ENCODE data around the gene IFITM5.
"Not testable (repeated sequence)": the region's sequence is repeated elsewhere in the genome, so short reads cannot be mapped to it uniquely, and the experiment has no call there.

Gene IFITM5

DNA sequence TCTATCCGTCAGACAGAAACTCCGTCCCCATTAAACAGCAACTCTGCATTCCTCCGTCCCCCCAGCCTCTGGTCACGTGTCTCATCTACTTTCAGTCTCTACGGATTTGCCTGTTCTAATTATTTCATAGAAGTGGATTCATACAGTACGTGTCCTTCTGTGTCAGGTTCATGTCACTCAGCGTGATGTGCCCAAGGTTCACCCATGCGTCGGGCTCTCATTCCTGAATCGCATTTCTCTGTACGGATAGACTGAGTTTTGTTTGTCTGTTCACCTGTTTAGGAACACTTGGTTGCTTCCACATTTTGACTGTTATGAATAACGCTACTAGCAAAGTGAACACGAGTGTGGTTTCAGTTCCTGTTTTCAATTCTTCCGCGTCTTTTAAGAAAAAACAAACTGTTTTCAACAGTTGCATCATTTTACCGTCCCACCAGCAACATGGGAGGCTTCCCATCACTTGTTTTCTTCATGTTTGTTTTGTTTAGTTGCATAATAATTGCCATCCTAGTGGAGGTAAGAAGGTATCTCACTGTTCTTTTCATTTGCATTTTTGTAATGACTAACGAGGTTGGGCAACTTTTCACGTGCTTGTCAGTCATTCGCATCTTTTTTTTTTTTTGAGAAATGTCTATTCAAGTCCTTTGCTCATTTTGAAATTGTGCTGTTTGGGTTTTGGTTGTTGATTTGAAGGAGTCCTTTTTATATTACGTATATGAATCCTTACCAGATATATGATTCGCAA is 30.0 kb downstream of the IFITM5 start:
- POLR2A ChIA-PET, result no interaction called here
- Histone ChIP-seq H3K4me3 (ENCODE audit: low read depth, low read length) (no peak overlapping the region), H3K27ac (ENCODE audit: extremely low read depth, low read depth, low read length) (no peak overlapping the region), H3K9me3 (ENCODE audit: control insufficient read depth, insufficient read depth, low read depth, low read length) (no peaks in the 10 kb centered on the region), H3K4me1 (ENCODE audit: control insufficient read depth, insufficient read depth, low read length) (no peaks in the 10 kb centered on the region), H3K36me3 (ENCODE audit: control insufficient read depth in 2 of 2, insufficient read depth in 1 of 2, low read length in 2 of 2) (no peaks in the 10 kb centered on the region)
- TF ChIP-seq ZNF76 (tag by site-specific recombination; IDR thresholded peaks at IDR 0.05; ENCODE audit: borderline replicate concordance, low read depth) (no peak), ZNF214 (tag by site-specific recombination; IDR thresholded peaks at IDR 0.05; ENCODE audit: borderline replicate concordance) (no peak), ZEB2 (tag by site-specific recombination; IDR thresholded peaks at IDR 0.05) (no peak), SCRT2 (tag by site-specific recombination; IDR thresholded peaks at IDR 0.05) (no peak), KLF9 (tag by site-specific recombination; IDR thresholded peaks at IDR 0.05; ENCODE audit: low read depth) (no peak), ZNF621 (tag by site-specific recombination; IDR thresholded peaks at IDR 0.05) (no peak), ZFHX2 (tag by site-specific recombination; conservative IDR thresholded peaks at IDR 0.05) (no peak), ZNF354C (tag by site-specific recombination; IDR thresholded peaks at IDR 0.05; ENCODE audit: borderline replicate concordance, low read depth) (no peak), ZNF600 (tag by site-specific recombination; IDR thresholded peaks at IDR 0.05) (no peak), ZFP69B (tag by site-specific recombination; IDR thresholded peaks at IDR 0.05) (no peak)
- TF ChIP-seq, protein P1, sequence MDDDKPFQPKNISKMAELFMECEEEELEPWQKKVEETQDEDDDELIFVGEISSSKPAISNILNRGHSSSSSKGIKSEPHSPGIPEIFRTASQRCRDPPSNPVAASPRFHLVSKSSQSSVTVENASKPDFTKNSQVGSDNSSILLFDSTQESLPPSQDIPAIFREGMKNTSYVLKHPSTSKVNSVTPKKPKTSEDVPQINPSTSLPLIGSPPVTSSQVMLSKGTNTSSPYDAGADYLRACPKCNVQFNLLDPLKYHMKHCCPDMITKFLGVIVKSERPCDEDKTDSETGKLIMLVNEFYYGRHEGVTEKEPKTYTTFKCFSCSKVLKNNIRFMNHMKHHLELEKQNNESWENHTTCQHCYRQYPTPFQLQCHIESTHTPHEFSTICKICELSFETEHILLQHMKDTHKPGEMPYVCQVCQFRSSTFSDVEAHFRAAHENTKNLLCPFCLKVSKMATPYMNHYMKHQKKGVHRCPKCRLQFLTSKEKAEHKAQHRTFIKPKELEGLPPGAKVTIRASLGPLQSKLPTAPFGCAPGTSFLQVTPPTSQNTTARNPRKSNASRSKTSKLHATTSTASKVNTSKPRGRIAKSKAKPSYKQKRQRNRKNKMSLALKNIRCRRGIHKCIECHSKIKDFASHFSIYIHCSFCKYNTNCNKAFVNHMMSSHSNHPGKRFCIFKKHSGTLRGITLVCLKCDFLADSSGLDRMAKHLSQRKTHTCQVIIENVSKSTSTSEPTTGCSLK (tag by site-specific recombination; IDR thresholded peaks at IDR 0.05), result no peak
- TF ChIP-seq, protein P2, sequence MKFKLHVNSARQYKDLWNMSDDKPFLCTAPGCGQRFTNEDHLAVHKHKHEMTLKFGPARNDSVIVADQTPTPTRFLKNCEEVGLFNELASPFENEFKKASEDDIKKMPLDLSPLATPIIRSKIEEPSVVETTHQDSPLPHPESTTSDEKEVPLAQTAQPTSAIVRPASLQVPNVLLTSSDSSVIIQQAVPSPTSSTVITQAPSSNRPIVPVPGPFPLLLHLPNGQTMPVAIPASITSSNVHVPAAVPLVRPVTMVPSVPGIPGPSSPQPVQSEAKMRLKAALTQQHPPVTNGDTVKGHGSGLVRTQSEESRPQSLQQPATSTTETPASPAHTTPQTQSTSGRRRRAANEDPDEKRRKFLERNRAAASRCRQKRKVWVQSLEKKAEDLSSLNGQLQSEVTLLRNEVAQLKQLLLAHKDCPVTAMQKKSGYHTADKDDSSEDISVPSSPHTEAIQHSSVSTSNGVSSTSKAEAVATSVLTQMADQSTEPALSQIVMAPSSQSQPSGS (tag by site-specific recombination; IDR thresholded peaks at IDR 0.05; ENCODE audit: low read depth), result no peak
- TF ChIP-seq, protein P3, sequence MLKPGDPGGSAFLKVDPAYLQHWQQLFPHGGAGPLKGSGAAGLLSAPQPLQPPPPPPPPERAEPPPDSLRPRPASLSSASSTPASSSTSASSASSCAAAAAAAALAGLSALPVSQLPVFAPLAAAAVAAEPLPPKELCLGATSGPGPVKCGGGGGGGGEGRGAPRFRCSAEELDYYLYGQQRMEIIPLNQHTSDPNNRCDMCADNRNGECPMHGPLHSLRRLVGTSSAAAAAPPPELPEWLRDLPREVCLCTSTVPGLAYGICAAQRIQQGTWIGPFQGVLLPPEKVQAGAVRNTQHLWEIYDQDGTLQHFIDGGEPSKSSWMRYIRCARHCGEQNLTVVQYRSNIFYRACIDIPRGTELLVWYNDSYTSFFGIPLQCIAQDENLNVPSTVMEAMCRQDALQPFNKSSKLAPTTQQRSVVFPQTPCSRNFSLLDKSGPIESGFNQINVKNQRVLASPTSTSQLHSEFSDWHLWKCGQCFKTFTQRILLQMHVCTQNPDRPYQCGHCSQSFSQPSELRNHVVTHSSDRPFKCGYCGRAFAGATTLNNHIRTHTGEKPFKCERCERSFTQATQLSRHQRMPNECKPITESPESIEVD (tag by site-specific recombination; IDR thresholded peaks at IDR 0.05), result no peak
- TF ChIP-seq, protein P4, sequence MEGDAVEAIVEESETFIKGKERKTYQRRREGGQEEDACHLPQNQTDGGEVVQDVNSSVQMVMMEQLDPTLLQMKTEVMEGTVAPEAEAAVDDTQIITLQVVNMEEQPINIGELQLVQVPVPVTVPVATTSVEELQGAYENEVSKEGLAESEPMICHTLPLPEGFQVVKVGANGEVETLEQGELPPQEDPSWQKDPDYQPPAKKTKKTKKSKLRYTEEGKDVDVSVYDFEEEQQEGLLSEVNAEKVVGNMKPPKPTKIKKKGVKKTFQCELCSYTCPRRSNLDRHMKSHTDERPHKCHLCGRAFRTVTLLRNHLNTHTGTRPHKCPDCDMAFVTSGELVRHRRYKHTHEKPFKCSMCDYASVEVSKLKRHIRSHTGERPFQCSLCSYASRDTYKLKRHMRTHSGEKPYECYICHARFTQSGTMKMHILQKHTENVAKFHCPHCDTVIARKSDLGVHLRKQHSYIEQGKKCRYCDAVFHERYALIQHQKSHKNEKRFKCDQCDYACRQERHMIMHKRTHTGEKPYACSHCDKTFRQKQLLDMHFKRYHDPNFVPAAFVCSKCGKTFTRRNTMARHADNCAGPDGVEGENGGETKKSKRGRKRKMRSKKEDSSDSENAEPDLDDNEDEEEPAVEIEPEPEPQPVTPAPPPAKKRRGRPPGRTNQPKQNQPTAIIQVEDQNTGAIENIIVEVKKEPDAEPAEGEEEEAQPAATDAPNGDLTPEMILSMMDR (tag by site-specific recombination; IDR thresholded peaks at IDR 0.05), result no peak
- TF ChIP-seq, protein P5, sequence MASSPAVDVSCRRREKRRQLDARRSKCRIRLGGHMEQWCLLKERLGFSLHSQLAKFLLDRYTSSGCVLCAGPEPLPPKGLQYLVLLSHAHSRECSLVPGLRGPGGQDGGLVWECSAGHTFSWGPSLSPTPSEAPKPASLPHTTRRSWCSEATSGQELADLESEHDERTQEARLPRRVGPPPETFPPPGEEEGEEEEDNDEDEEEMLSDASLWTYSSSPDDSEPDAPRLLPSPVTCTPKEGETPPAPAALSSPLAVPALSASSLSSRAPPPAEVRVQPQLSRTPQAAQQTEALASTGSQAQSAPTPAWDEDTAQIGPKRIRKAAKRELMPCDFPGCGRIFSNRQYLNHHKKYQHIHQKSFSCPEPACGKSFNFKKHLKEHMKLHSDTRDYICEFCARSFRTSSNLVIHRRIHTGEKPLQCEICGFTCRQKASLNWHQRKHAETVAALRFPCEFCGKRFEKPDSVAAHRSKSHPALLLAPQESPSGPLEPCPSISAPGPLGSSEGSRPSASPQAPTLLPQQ (tag by site-specific recombination; IDR thresholded peaks at IDR 0.05), result no peak
- CTCF ChIA-PET, result interaction anchor here (0.6 to 0.7 kb wide), 2 partner anchors 10 to 182 kb away, joined by 4 read pairs; no protein-coding TSS in a partner anchor

DNA sequence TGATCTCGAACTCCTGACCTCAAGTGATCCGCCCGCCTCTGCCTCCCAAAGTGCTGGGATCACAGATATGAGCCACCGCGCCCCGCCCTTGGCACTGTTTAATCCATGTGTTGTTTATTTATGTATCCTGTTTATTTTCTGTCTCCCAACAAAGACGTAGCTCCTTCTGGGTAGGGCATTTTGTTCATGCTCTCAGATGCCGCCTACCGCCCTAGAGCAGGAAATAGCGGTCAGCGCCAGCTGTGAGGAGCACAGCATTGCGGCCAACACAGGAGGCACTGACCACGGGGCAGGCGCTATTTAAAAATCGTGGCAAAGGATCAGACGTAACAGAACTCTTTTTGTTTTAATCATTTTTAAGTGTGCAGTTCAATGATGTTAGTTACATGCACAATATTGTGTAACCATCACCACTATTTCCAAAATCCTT is 30.6 kb downstream of the IFITM5 start:
- H3K9me3 ChIP-seq (ENCODE audit: control insufficient read depth, insufficient read depth, low read depth, low read length); H3K36me3 ChIP-seq (ENCODE audit: control insufficient read depth in 2 of 2, insufficient read depth in 1 of 2, low read length in 2 of 2); POLR2A ChIA-PET; H3K4me3 ChIP-seq (ENCODE audit: low read depth, low read length); H3K4me1 ChIP-seq (ENCODE audit: control insufficient read depth, insufficient read depth, low read length); H3K27ac ChIP-seq (ENCODE audit: extremely low read depth, low read depth, low read length): not testable (repeated sequence)
- CTCF ChIA-PET, result interaction anchor here (0.6 kb wide), 1 partner anchor 10 kb away, joined by 4 read pairs; no protein-coding TSS in a partner anchor

All from HEK293 (cell line).